ENCODE measurements around the gene RDH14. TPM values are rescaled to one million over a fixed set of nuclear protein-coding genes. Genes with fewer than 3 reads are reported as not detected.

RDH14 gene
- 36.6 TPM for polyA plus RNA-seq

DNA sequence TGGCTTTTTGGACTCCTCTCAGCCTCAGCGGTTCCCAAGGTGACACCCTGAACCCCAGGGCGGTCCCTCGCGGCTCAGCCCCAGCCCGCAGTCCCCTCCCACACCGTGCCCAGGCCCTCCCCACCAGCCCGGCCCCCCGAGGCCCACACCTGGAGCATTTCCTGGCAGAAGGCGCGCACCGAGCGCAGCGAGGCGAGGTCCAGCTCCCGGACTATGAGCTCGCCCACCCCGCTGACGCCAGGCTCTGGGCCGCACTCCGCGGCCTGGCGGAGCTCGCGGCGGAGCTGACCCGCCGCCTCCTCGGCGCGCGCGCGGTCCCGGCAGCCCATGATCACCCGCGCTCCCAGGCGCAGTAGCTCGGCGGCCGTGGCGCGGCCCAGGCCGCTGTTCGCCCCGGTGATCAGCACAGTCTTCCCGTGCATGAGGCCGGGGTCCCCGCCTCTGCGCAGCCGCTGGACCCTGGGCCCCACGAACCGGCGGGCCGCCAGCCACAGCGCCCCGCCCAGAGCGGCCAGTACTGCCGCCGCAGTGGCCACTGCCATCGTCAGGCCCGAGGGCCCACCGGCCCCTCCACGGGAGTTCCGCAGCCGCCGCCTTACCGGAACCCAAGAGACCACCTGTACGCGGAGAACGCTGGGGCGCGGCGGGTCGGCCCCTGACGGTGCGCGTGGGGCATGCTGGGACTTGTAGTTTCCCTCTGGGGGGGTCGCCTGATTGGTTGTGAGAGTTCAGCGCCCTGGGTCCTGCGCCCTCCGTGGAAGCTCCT is at the start of gene RDH14:
Gene RDH14 (minus strand): TSS at position 623 of the 766 bp plus-strand sequence. CDS start 81 bp downstream, at position 542.
- H3K27me3 Mint-ChIP-seq, result no peaks in the 10 kb centered on the region
- H3K9me3 Mint-ChIP-seq, result peaks cover 0 to 2% (median 2%) of the 10 kb centered on the region in 3 donors
- peaks cover 17% of the 10 kb centered on the region for H3K36me3 Mint-ChIP-seq
- H3K4me1 Mint-ChIP-seq, result peaks cover 23 to 37% (median 30%) of the 10 kb centered on the region in 3 donors
- peak within 1 kb of the TSS; percentile 90 to 95 (median 93) for H3K27ac Mint-ChIP-seq
- peak within 1 kb of the TSS; percentile 90 to 99 (median 92) for H3K4me3 Mint-ChIP-seq

DNA sequence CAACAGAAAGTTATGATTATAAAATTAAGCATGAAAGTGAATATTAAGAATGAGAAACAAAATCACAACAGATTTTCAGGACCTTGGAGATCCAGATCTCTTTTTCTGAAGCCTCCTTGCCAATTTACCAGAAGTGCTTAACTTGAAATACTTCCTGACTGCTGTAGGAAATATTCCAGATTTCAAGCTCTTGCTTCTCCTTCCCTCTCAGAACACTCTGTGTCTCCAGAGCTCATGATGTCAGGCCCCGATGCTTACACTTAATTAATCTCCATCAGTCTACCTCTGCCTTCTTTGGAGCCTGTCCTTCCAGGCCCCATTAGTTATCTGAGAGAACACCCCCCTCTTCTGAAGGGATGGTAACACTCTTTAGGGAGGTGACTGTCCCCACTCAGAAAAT is 49.6 kb upstream of the RDH14 start:
- Mint-ChIP-seq H3K36me3 (no peaks in the 10 kb centered on the region), H3K27ac (no peak overlapping the region), H3K9me3 (no peaks in the 10 kb centered on the region), H3K27me3 (peaks cover 1% of the 10 kb centered on the region), H3K4me1 (no peaks in the 10 kb centered on the region), H3K4me3 (no peak overlapping the region)

DNA sequence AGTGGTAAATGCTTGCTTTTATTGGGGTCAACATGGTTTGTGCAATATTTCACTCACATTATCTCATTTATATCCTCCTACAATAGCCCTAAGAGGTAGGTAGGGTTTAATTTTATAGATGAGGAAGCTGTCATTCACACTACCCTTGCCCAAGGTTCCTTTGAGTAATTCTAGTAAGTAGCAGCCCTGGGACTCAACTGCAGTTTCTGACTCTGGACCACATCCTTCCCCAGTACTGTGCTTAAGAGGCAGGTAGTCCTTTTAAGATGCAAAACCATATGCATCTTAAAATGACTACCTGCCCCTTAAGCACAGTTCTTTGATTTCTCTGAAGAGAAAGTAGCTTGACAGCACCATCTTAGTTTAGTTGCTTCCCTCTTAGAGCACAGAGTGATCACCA is 44.7 kb upstream of the RDH14 start:
- no peak overlapping the region for H3K4me3 Mint-ChIP-seq
- H3K36me3 Mint-ChIP-seq, result no peaks in the 10 kb centered on the region
- no peaks in the 10 kb centered on the region for H3K9me3 Mint-ChIP-seq
- peaks cover 1% of the 10 kb centered on the region for H3K27me3 Mint-ChIP-seq
- no peak overlapping the region for H3K27ac Mint-ChIP-seq
- H3K4me1 Mint-ChIP-seq, result peaks cover 0 to 1% (median 0%) of the 10 kb centered on the region in 3 donors

DNA sequence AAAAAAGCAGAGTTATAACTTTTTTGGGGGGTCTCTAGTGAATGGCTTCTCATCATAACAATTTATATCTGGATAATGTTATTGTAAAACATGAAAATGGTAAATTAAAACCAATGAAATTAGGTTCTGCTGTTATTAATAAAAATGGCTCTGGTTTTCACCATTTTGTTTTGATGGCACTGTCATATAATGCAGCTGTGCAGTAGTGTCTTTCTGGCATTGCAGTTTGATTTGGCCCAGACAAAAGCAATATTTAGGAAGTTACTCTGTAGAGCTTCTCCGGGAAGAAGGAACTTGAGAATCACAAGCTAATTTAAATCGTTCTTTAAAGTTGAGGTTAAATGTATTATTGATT is 44.1 kb upstream of the RDH14 start:
- Mint-ChIP-seq H3K4me3 (no peak overlapping the region), H3K4me1 (peaks cover 0 to 1% (median 0%) of the 10 kb centered on the region in 3 donors), H3K36me3 (no peaks in the 10 kb centered on the region), H3K27ac (no peak overlapping the region), H3K9me3 (no peaks in the 10 kb centered on the region), H3K27me3 (peaks cover 1% of the 10 kb centered on the region)

DNA sequence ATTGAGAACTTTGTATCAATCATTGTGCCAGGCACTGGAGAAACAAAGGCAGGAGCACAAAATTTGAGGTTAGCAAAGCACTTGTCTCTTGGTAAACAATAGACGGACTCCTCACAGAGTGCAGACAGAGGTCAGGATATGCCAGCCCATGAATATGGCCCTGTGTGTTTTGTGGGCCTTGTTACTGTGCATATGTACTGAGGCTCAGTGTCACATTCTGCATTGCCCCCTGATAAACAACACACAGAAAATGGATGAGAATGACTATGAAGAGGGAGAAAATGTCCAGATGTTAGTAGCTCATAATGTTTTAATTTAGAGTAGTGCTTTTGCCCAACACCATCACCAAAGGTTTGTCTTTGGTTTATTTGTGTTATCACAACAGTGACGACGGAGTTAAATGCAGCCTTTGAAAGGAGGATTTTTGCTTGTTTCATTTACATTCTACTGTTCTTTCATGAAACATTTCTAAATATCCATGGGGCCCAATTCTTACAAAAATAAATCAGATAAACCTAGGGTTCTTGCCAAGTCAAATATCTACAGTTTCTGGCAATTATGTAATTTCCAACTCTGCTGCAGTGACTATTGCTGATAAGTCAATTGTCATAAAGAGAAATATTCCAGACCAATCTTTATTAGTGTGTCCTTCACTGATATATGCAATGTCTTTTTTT is 43.5 kb upstream of the RDH14 start:
- Mint-ChIP-seq H3K27ac (no peak overlapping the region), H3K4me1 (peaks cover 0 to 1% (median 0%) of the 10 kb centered on the region in 3 donors), H3K36me3 (no peaks in the 10 kb centered on the region)

DNA sequence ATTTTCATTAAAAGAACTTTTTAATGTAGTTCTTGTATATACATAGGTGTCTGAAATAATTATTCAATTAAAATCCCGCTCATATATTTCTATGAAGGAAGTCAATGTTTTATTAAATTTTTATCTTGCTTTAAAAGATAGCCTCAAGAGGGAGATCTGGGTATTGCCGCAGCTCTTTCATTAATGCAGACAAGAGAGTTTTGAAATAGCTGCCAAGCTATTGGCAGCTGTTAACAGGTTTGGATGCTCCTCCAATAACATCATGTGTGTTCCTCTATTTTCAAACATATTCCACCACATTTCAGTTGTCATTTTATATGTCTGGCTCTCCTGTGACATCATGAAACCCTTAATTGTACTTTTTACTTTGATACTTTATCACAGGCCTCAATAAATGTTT is 41.8 kb upstream of the RDH14 start:
- Mint-ChIP-seq H3K27me3 (peaks cover 1% of the 10 kb centered on the region), H3K4me1 (peaks cover 0 to 1% (median 0%) of the 10 kb centered on the region in 3 donors), H3K36me3 (no peaks in the 10 kb centered on the region), H3K9me3 (no peaks in the 10 kb centered on the region), H3K4me3 (no peak overlapping the region), H3K27ac (no peak overlapping the region)

More for the DNA sequence above, 43.5 kb upstream of the RDH14 start:
- Mint-ChIP-seq H3K9me3 (no peaks in the 10 kb centered on the region), H3K4me3 (no peak overlapping the region), H3K27me3 (peaks cover 1% of the 10 kb centered on the region)

- Mint-ChIP-seq H3K27me3 (no peaks in the 10 kb centered on the region), H3K4me1 (peaks cover 0 to 1% (median 0%) of the 10 kb centered on the region in 3 donors), H3K9me3 (no peaks in the 10 kb centered on the region), H3K27ac (no peak overlapping the region), H3K4me3 (no peak overlapping the region), H3K36me3 (no peaks in the 10 kb centered on the region)
Measured at GRCh38 chr2:18600255-18600613, 39.8 kb upstream of the RDH14 start.

DNA sequence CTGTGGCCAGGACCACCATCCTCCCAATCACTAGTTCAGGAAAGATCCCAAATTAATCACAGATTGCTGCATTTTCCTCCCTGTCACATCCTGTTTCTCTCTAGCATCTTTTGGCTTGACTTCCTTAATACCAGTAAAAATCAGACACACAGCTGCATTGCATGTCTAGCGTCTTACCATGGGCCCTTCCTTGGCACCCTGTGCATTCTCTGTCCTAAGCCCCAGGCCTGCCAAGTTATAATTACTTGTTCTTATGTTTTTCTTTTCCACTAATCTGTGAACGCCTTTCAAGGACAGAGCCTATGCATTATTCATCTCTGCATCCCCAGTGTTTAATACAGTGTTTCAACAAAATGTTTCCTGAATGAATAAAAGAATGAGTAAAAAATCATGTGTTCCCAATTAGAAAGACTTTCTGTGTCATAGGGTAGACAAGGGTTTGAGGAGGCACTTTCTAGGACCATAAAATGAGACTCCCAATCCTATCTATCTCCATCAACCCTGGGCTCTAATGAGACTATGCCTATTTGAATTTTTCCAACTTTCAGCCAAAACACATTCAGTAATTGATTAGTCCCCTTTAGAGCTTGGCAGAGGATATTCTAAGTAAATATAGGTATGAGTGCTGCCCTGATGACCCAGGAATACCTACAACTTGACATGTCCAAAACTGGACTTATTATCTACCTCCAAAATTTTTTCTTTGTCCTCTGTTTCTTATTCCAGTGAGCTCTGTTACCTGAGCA is 39.2 kb upstream of the RDH14 start:
- H3K4me1 Mint-ChIP-seq, result peaks cover 0 to 1% (median 0%) of the 10 kb centered on the region in 3 donors
- H3K27me3 Mint-ChIP-seq, result no peaks in the 10 kb centered on the region
- H3K4me3 Mint-ChIP-seq, result no peak overlapping the region
- no peaks in the 10 kb centered on the region for H3K9me3 Mint-ChIP-seq
- H3K27ac Mint-ChIP-seq, result no peak overlapping the region
- no peaks in the 10 kb centered on the region for H3K36me3 Mint-ChIP-seq

- peaks cover 0 to 1% (median 0%) of the 10 kb centered on the region in 3 donors for H3K4me1 Mint-ChIP-seq
- H3K36me3 Mint-ChIP-seq, result no peaks in the 10 kb centered on the region
- H3K4me3 Mint-ChIP-seq, result no peak overlapping the region
- no peaks in the 10 kb centered on the region for H3K9me3 Mint-ChIP-seq
- H3K27me3 Mint-ChIP-seq, result no peaks in the 10 kb centered on the region
- no peak overlapping the region for H3K27ac Mint-ChIP-seq
Measured at GRCh38 chr2:18598848-18599484, 38.5 kb upstream of the RDH14 start.

DNA sequence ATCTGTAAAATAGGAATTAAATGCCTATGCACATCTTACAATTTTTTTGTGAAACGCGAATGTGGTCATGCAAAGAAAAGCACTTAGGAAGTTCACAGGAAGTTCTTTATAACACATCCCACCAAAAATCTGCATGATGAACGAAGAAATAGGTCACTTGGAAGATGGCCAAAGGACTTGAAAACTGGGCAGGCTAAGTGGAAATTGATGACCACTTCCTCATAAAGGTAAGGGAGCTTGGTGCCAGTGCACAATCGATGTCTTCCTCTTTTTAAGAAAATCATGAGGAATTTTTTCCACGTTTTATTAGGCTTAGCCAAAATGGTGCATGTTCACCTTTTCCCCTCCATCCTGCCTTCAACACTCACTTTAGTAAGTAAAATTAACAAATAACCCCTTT is 37.2 kb upstream of the RDH14 start:
- Mint-ChIP-seq H3K27me3 (no peaks in the 10 kb centered on the region), H3K9me3 (no peaks in the 10 kb centered on the region), H3K27ac (no peak overlapping the region), H3K4me1 (peaks cover 0 to 1% (median 0%) of the 10 kb centered on the region in 3 donors), H3K36me3 (no peaks in the 10 kb centered on the region), H3K4me3 (no peak overlapping the region)

DNA sequence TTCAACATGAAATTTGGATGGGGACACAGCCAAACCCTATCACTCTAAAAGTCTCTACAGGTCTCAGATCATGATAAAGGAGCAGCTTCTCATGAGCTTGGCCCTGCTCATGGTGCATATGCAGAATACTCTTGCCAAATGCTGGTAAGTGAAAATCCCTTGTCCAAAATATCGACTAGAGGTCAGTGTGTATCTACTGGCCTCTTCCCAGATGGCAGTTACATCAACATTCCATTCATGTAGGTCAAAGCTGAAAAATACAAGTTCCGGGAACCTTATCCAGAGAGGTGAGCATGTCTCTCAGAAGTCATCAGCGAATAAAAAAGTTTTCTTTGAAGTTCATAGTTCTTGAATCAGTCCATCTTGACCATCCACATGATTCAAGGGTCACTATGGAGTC is 36.5 kb upstream of the RDH14 start:
- Mint-ChIP-seq H3K4me1 (peaks cover 0 to 1% (median 0%) of the 10 kb centered on the region in 3 donors), H3K9me3 (no peaks in the 10 kb centered on the region), H3K27ac (no peak overlapping the region), H3K4me3 (no peak overlapping the region), H3K27me3 (no peaks in the 10 kb centered on the region), H3K36me3 (peaks cover 5% of the 10 kb centered on the region)

- H3K27ac Mint-ChIP-seq, result no peak overlapping the region
- no peak overlapping the region for H3K4me3 Mint-ChIP-seq
- H3K36me3 Mint-ChIP-seq, result peaks cover 5% of the 10 kb centered on the region
- no peaks in the 10 kb centered on the region for H3K27me3 Mint-ChIP-seq
- no peaks in the 10 kb centered on the region for H3K9me3 Mint-ChIP-seq
- H3K4me1 Mint-ChIP-seq, result no peaks in the 10 kb centered on the region
Measured at GRCh38 chr2:18593496-18593895, 33.0 kb upstream of the RDH14 start.

DNA sequence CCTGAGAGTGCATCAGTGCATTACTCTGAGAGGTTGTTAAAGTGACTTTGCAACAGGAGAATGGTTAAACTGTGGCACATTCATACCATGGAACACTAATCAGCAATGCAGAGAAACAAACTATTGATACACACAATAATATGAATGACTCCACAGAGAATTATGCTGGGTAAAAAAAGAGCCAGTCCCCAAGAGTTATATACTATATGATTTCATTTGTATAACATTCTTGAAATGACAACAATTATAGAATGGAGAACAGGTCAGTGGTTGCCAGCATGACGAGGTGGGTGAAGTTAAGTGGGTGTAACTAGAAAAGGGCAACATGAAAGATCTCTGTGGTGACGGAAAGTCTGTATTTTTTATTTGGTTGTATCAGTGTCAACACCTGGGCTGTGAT is 31.9 kb upstream of the RDH14 start:
- Mint-ChIP-seq H3K36me3 (peaks cover 5% of the 10 kb centered on the region), H3K9me3 (no peaks in the 10 kb centered on the region), H3K4me3 (no peak overlapping the region)

DNA sequence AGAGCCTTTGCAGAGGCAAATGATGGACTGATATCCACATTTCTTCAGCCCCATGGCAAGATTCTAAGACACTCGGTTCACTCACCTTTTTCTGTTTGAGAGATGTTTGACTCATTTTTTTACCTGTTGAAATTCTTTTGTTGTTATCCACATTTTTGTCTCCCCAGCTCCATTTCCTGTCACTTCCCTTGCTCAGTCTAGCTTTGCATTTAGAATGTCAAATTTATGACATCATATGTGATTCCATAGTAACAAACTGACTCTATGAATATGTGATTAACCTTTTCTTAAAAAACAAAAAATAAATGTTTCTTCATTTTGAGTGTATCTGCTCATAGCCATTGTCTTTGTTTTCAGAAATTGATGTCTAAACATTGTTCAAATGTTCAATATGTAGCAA is 28.9 kb upstream of the RDH14 start, which contains the start of gene NT5C1B:
Gene NT5C1B (minus strand): TSS at position 216 of the 400 bp plus-strand sequence. CDS start 101 bp downstream, at position 115.
- Mint-ChIP-seq H3K4me1 (no peaks in the 10 kb centered on the region), H3K9me3 (no peaks in the 10 kb centered on the region), H3K27me3 (no peaks in the 10 kb centered on the region), H3K27ac (peak within 1 kb of the TSS in 1 of 3 donors; percentile 52), H3K4me3 (no peak within 1 kb of the TSS), H3K36me3 (peaks cover 9% of the 10 kb centered on the region)

More for the DNA sequence above, 31.9 kb upstream of the RDH14 start:
- Mint-ChIP-seq H3K4me1 (no peaks in the 10 kb centered on the region), H3K27me3 (no peaks in the 10 kb centered on the region), H3K27ac (no peak overlapping the region)

- H3K4me1 Mint-ChIP-seq, result no peaks in the 10 kb centered on the region
- no peak overlapping the region for H3K4me3 Mint-ChIP-seq
- H3K36me3 Mint-ChIP-seq, result peaks cover 9% of the 10 kb centered on the region
- peak overlapping the region in 1 of 3 donors; percentile 52 for H3K27ac Mint-ChIP-seq
- no peaks in the 10 kb centered on the region for H3K27me3 Mint-ChIP-seq
- peaks cover 0 to 3% (median 3%) of the 10 kb centered on the region in 3 donors for H3K9me3 Mint-ChIP-seq
Measured at GRCh38 chr2:18588802-18589201, 28.3 kb upstream of the RDH14 start.

All from IgD-negative memory B cell (primary cell).